ENCODE results near the gene RALGAPA1.
A peak's percentile ranks its signal among the peaks of the same experiment; 100 is the strongest.
"Not testable (repeated sequence)": the region's sequence is repeated elsewhere in the genome, so short reads cannot be mapped to it uniquely, and the experiment has no call there.

RALGAPA1 gene

GRCh38 chr14:35841704-35842103, 32.6 kb upstream of the RALGAPA1 start:
- peaks cover 21% of the 10 kb centered on the region; the same call in 1 of the 2 replicates for H3K36me3 ChIP-seq (ENCODE audit: control insufficient read depth, insufficient read depth, low read length)
- not testable (repeated sequence) for H3K27ac ChIP-seq (ENCODE audit: low read depth, low read length); H3K4me1 ChIP-seq (ENCODE audit: control insufficient read depth, insufficient read depth, low read length); H3K27me3 ChIP-seq (ENCODE audit: control insufficient read depth, insufficient read depth, low read length); H3K9me3 ChIP-seq (ENCODE audit: control insufficient read depth, insufficient read depth, low read length); H3K4me3 ChIP-seq (ENCODE audit: low read depth, low read length); H3K9ac ChIP-seq (ENCODE audit: low read depth, low read length)

- H3K36me3 ChIP-seq (ENCODE audit: control insufficient read depth, insufficient read depth, low read length), result peaks cover 56% of the 10 kb centered on the region
Measured at GRCh38 chr14:35835208-35835982, 26.3 kb upstream of the RALGAPA1 start.

GRCh38 chr14:35829449-35829848, 20.4 kb upstream of the RALGAPA1 start:
- H3K27ac ChIP-seq (ENCODE audit: low read depth, low read length), result no peak overlapping the region
- no peak overlapping the region for H3K4me3 ChIP-seq (ENCODE audit: low read depth, low read length)
- peaks cover 29% of the 10 kb centered on the region for H3K36me3 ChIP-seq (ENCODE audit: control insufficient read depth, insufficient read depth, low read length)
- no peaks in the 10 kb centered on the region for H3K9me3 ChIP-seq (ENCODE audit: control insufficient read depth, insufficient read depth, low read length)
- H3K27me3 ChIP-seq (ENCODE audit: control insufficient read depth, insufficient read depth, low read length), result no peaks in the 10 kb centered on the region
- no peak overlapping the region for H3K9ac ChIP-seq (ENCODE audit: low read depth, low read length)
- H3K4me1 ChIP-seq (ENCODE audit: control insufficient read depth, insufficient read depth, low read length), result peaks cover 8% of the 10 kb centered on the region; the same call in 1 of the 2 replicates

More at GRCh38 chr14:35835208-35835982, 26.3 kb upstream of the RALGAPA1 start:
- H3K27ac ChIP-seq (ENCODE audit: low read depth, low read length), result no peak overlapping the region
- H3K9me3 ChIP-seq (ENCODE audit: control insufficient read depth, insufficient read depth, low read length), result no peaks in the 10 kb centered on the region
- H3K4me1 ChIP-seq (ENCODE audit: control insufficient read depth, insufficient read depth, low read length), result no peaks in the 10 kb centered on the region
- no peak overlapping the region for H3K9ac ChIP-seq (ENCODE audit: low read depth, low read length)
- no peaks in the 10 kb centered on the region for H3K27me3 ChIP-seq (ENCODE audit: control insufficient read depth, insufficient read depth, low read length)
- H3K4me3 ChIP-seq (ENCODE audit: low read depth, low read length), result no peak overlapping the region

- H3K36me3 ChIP-seq (ENCODE audit: control insufficient read depth, insufficient read depth, low read length), result peaks cover 14% of the 10 kb centered on the region
- H3K9ac ChIP-seq (ENCODE audit: low read depth, low read length), result no peak overlapping the region
- no peaks in the 10 kb centered on the region for H3K9me3 ChIP-seq (ENCODE audit: control insufficient read depth, insufficient read depth, low read length)
- peaks cover 8% of the 10 kb centered on the region; the same call in 1 of the 2 replicates for H3K4me1 ChIP-seq (ENCODE audit: control insufficient read depth, insufficient read depth, low read length)
- H3K4me3 ChIP-seq (ENCODE audit: low read depth, low read length), result peak overlapping the region; percentile 97
- H3K27ac ChIP-seq (ENCODE audit: low read depth, low read length), result no peak overlapping the region
- H3K27me3 ChIP-seq (ENCODE audit: control insufficient read depth, insufficient read depth, low read length), result no peaks in the 10 kb centered on the region
Measured at GRCh38 chr14:35827678-35828472, 18.8 kb upstream of the RALGAPA1 start.

GRCh38 chr14:35826952-35827416, 17.9 kb upstream of the RALGAPA1 start:
- peaks cover 8% of the 10 kb centered on the region; the same call in 1 of the 2 replicates for H3K4me1 ChIP-seq (ENCODE audit: control insufficient read depth, insufficient read depth, low read length)

GRCh38 chr14:35826218-35826951, 17.3 kb upstream of the RALGAPA1 start, which contains the start of gene BRMS1L:
Gene BRMS1L (plus strand): TSS chr14:35826338. CDS start chr14:35826517, 179 bp downstream.
- peak within 1 kb of the TSS; percentile 99 for H3K27ac ChIP-seq (ENCODE audit: low read depth, low read length)

More at GRCh38 chr14:35826952-35827416, 17.9 kb upstream of the RALGAPA1 start:
- Histone ChIP-seq H3K4me3 (ENCODE audit: low read depth, low read length) (peak overlapping the region; percentile 97), H3K36me3 (ENCODE audit: control insufficient read depth, insufficient read depth, low read length) (peaks cover 8% of the 10 kb centered on the region), H3K27ac (ENCODE audit: low read depth, low read length) (peak overlapping the region; percentile 99), H3K27me3 (ENCODE audit: control insufficient read depth, insufficient read depth, low read length) (no peaks in the 10 kb centered on the region), H3K9me3 (ENCODE audit: control insufficient read depth, insufficient read depth, low read length) (no peaks in the 10 kb centered on the region), H3K9ac (ENCODE audit: low read depth, low read length) (peak overlapping the region; percentile 69)

GRCh38 chr14:35825968-35826217, 16.8 kb upstream of the RALGAPA1 start:
- H3K27me3 ChIP-seq (ENCODE audit: control insufficient read depth, insufficient read depth, low read length), result no peaks in the 10 kb centered on the region
- H3K9ac ChIP-seq (ENCODE audit: low read depth, low read length), result no peak overlapping the region
- H3K4me3 ChIP-seq (ENCODE audit: low read depth, low read length), result peak overlapping the region; percentile 62
- H3K36me3 ChIP-seq (ENCODE audit: control insufficient read depth, insufficient read depth, low read length), result no peaks in the 10 kb centered on the region
- H3K4me1 ChIP-seq (ENCODE audit: control insufficient read depth, insufficient read depth, low read length), result peaks cover 8% of the 10 kb centered on the region; the same call in 1 of the 2 replicates
- peak overlapping the region; percentile 26 for H3K27ac ChIP-seq (ENCODE audit: low read depth, low read length)
- no peaks in the 10 kb centered on the region for H3K9me3 ChIP-seq (ENCODE audit: control insufficient read depth, insufficient read depth, low read length)

More at GRCh38 chr14:35826218-35826951, 17.3 kb upstream of the RALGAPA1 start, which contains the start of gene BRMS1L:
- peaks cover 2% of the 10 kb centered on the region; the same call in 1 of the 2 replicates for H3K36me3 ChIP-seq (ENCODE audit: control insufficient read depth, insufficient read depth, low read length)
- H3K27me3 ChIP-seq (ENCODE audit: control insufficient read depth, insufficient read depth, low read length), result no peaks in the 10 kb centered on the region
- H3K9ac ChIP-seq (ENCODE audit: low read depth, low read length), result peak within 1 kb of the TSS; percentile 90
- peak within 1 kb of the TSS; percentile 97 for H3K4me3 ChIP-seq (ENCODE audit: low read depth, low read length)
- peaks cover 8% of the 10 kb centered on the region; the same call in 1 of the 2 replicates for H3K4me1 ChIP-seq (ENCODE audit: control insufficient read depth, insufficient read depth, low read length)
- no peaks in the 10 kb centered on the region for H3K9me3 ChIP-seq (ENCODE audit: control insufficient read depth, insufficient read depth, low read length)

GRCh38 chr14:35824446-35825165, 15.5 kb upstream of the RALGAPA1 start:
- not testable (repeated sequence) for H3K27me3 ChIP-seq (ENCODE audit: control insufficient read depth, insufficient read depth, low read length); H3K4me1 ChIP-seq (ENCODE audit: control insufficient read depth, insufficient read depth, low read length); H3K27ac ChIP-seq (ENCODE audit: low read depth, low read length); H3K9ac ChIP-seq (ENCODE audit: low read depth, low read length); H3K4me3 ChIP-seq (ENCODE audit: low read depth, low read length); H3K36me3 ChIP-seq (ENCODE audit: control insufficient read depth, insufficient read depth, low read length); H3K9me3 ChIP-seq (ENCODE audit: control insufficient read depth, insufficient read depth, low read length)

GRCh38 chr14:35822501-35822900, 13.4 kb upstream of the RALGAPA1 start:
- no peak overlapping the region for H3K4me3 ChIP-seq (ENCODE audit: low read depth, low read length)
- no peaks in the 10 kb centered on the region for H3K9me3 ChIP-seq (ENCODE audit: control insufficient read depth, insufficient read depth, low read length)
- peaks cover 3% of the 10 kb centered on the region; the same call in 1 of the 2 replicates for H3K4me1 ChIP-seq (ENCODE audit: control insufficient read depth, insufficient read depth, low read length)
- H3K9ac ChIP-seq (ENCODE audit: low read depth, low read length), result no peak overlapping the region
- H3K27ac ChIP-seq (ENCODE audit: low read depth, low read length), result no peak overlapping the region
- no peaks in the 10 kb centered on the region for H3K36me3 ChIP-seq (ENCODE audit: control insufficient read depth, insufficient read depth, low read length)
- no peaks in the 10 kb centered on the region for H3K27me3 ChIP-seq (ENCODE audit: control insufficient read depth, insufficient read depth, low read length)

Measured in HUES48 (cell line).